GM04503 (cell line): ENCODE results near the gene IFT57.
A peak's percentile ranks its signal among the peaks of the same experiment; 100 is the strongest.
"Not testable (repeated sequence)": the region's sequence is repeated elsewhere in the genome, so short reads cannot be mapped to it uniquely, and the experiment has no call there.

ENCODE experiments used
- DNase-seq: peaks from one replicate; pipeline ENCODE4 v3.0.0-alpha.2; 2012; ENCODE audit warnings: low read depth

IFT57 gene

GRCh38 chr3:108159105-108159504 lies 63.1 kb downstream of the IFT57 start:
- DNase-seq, result no peak

- DNase-seq, result no peak
These were observed 64.0 kb downstream of the IFT57 start for GRCh38 chr3:108158251-108158650.

GRCh38 chr3:108157273-108157672 lies 65.0 kb downstream of the IFT57 start:
- no peak for DNase-seq

GRCh38 chr3:108156312-108156853 lies 65.8 kb downstream of the IFT57 start:
- DNase-seq, result no peak

DNA sequence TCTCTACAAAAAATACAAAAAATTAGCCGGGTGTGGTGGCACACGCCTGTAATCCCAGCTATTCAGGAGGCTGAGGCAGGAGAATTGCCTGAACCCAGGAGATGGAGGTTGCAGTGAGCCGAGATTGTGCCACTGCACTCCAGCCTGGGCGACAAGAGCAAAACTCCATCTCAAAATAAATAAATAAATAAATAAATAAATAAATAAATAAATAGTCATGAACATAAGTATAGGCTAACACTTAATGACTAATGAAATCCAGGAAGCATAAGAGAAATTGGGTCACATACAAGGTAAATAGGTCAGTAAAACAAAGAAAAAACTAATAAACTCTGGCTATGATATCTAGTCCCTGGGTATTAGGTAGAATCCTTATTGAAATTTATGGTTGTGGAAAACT lies 66.6 kb downstream of the IFT57 start:
- not testable (repeated sequence) for DNase-seq

DNA sequence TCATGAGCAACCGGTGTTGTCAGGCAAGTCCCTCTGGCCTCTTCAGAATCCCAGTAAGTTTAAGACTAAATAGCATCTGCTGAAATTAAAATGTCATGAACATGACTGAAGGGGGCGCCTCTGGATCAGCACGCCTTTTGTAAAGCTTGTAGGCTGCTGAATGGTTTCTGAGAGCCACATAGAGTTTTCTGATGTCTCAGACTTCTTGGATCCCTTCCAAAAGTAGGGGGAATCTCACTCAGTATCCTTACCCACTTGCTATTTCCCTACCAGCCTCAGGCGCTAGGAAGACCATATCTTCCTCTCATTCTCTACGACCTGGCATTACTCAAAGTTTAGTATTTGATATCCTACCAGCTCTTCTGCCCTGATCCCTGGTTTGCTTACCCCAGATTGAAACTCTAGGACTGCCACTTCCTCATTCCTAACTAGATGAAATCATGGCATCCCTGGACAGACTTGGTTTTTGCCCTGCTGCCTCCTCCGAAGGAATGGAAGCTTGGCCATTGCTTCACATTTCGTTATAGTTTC lies 68.7 kb downstream of the IFT57 start:
- DNase-seq, result no peak

GRCh38 chr3:108152274-108152673 lies 70.0 kb downstream of the IFT57 start:
- DNase-seq, result no peak

DNA sequence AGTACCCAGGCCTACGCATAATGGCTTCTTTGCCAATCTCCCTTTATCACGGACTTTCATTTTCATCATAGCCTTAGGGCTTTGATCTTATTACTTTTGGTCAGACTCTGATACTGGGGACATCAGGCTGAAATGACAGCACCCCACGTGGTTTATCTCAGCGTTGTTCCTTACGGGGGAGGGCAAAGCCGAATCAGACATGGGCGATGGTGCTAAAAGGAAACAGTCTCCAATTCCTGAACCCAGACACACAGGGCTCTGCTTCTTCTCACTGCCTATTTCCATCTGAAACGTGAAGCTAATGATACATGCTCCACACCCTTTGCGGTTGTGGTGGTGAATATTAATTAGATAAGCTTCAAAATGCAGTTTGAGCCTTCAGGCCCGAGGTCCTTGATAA lies 72.0 kb downstream of the IFT57 start:
- DNase-seq, result no peak

GRCh38 chr3:108146139-108146538 lies 76.1 kb downstream of the IFT57 start:
- DNase-seq, result no peak

DNA sequence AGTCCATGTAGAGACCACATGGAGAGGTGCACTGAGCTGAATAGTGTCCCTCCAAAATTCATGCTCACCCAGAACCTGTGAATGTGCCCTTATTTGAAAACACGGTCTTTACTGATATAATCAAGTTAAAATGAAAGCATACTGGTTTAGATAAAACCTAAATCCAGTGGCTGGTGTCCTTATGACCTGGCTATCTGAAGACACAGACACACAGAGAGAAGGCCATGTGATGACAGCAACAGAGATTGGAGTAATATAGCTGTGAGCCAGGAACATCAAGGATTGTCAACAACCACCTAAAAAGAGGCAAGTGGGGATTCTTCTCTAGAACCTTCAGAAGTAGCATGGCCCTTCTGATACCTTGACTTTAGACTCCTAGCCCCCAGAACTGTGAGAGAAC lies 76.6 kb downstream of the IFT57 start:
- no peak for DNase-seq

GRCh38 chr3:108137460-108137814 lies 84.8 kb downstream of the IFT57 start:
- DNase-seq, result no peak

- no peak for DNase-seq
These were observed 85.4 kb downstream of the IFT57 start for GRCh38 chr3:108136561-108137459.

- no peak for DNase-seq
These were observed 87.7 kb downstream of the IFT57 start for GRCh38 chr3:108134555-108134880.

DNA sequence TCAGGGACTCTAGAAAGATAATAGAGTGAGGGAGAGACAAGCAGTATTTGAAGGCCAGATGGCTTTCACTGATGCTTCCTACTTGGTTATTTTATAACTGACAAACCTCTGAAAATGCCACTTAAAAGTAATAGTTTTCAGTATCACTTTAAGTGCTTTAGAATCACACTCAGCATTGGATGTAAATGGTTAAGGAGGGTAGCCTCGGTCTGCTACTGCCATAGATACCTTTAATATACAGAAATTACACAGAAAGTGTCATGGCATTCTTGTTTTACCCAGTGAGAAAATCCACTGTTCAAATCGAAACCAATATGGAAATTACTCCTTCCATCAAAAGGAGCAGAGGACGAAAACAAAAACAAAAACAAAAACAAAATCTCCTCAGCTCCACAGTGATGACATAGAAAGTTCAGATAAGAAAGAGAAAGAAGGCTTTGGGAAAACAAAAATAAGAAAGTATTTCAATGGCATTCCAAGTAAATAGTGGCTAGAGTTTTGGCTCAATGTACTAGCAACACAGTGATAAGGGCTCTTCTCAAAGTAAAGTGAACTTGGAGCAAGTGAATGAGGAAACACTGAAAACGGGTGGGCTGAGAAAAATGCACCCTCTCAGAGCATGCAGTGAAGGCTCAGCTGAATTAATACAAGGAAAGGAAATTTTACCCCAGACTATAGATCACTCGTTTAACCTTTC lies 88.2 kb downstream of the IFT57 start:
- DNase-seq, result no peak

- no peak for DNase-seq
These were observed 89.2 kb downstream of the IFT57 start for GRCh38 chr3:108133048-108133369.

GRCh38 chr3:108131475-108132134 lies 90.6 kb downstream of the IFT57 start:
- no peak for DNase-seq

GRCh38 chr3:108130701-108131474 lies 91.3 kb downstream of the IFT57 start:
- peak; percentile 77 for DNase-seq

- DNase-seq, result no peak
These were observed 92.0 kb downstream of the IFT57 start for GRCh38 chr3:108130236-108130635.

- DNase-seq, result no peak
These were observed 94.8 kb downstream of the IFT57 start for GRCh38 chr3:108127301-108127988.

DNA sequence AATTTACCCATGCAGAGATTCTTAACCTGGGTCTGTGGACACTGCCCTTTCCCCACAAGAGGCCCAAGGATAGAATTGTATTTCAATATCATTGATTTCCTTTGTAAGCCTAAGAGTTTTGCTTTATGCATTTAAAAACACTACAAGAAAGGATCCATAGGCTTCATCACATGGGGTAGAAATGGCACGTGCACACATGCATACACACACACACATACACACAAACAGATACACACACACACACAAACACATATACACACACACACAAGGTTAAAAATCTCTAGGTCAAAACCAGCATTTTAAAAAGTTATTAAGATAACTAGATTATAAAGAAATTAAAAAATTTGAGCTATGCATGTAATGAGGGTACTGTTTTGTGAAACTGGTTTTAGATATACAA lies 95.9 kb downstream of the IFT57 start:
- no peak for DNase-seq

GRCh38 chr3:108125550-108126071 lies 96.6 kb downstream of the IFT57 start:
- no peak for DNase-seq
